Measurements from ENCODE around the gene RALGPS1.
A peak's percentile ranks its signal among the peaks of the same experiment; 100 is the strongest.

RALGPS1 gene

GRCh38 chr9:126956917-126957686 lies 42.5 kb downstream of the RALGPS1 start:
- DNase-seq (ENCODE audit: low read depth), result no peak

DNA sequence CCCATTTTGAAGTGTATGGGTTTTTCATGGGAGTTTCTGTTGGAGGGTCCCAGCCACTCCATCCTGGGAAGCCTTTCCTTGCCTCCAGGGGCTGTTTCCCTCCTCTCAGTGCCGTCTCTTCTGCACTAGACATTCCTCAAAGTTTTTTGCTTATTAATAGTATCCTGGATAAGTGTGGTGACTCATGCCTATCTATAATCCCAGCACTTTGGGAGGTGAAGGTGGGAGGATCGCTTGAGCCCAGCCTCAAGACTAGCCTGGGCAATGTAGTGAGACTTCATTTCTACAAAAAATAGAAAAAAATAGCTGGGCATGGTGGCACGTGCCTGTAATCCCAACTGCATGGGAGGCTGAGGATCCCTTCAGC lies 43.1 kb downstream of the RALGPS1 start:
- DNase-seq (ENCODE audit: low read depth), result no peak

- DNase-seq (ENCODE audit: low read depth), result no peak
Observed at GRCh38 chr9:126959336-126959735, 44.8 kb downstream of the RALGPS1 start.

- DNase-seq (ENCODE audit: low read depth), result no peak
Observed at GRCh38 chr9:126959917-126960316, 45.3 kb downstream of the RALGPS1 start.

- DNase-seq (ENCODE audit: low read depth), result no peak
Observed at GRCh38 chr9:126962336-126962735, 47.8 kb downstream of the RALGPS1 start.

DNA sequence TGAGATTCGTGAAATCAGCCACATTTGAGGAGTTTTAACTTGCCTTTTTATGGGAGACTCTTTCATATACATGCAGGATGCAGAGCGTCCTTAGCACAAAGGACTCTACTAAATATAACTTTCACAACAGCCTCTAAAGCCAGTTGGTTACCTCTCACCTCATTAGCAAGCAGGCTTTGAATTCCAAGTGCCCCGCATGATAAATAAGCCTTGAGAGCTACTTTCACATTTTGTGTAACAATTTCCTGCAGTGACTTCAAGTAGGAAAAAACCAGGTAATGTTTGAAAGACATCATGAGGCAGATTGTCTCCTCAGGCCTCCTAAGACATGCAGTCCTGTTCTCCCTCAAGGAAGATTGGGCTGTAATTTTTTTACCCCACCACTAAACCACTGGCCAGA lies 50.5 kb downstream of the RALGPS1 start:
- no peak for DNase-seq (ENCODE audit: low read depth)

GRCh38 chr9:126965541-126966428 lies 51.2 kb downstream of the RALGPS1 start:
- DNase-seq (ENCODE audit: low read depth), result no peak

DNA sequence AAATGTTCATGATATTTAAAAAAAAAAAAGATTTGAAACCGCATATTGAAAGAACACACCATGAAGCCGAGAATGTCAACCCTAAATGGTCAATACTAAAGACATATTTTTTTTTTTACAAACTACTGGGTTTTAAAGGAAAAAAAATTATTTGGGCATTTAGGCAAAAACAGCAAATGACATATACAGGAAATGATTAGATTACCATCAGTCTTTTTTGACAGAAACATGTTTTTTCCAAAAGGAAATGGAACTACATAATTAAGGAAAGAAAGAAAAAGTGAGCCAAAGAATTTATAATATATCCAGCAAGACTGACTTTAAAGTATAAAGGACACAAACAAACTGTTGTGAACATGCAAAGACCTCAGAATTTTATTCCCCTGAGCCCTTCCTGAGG lies 56.7 kb downstream of the RALGPS1 start:
- no peak for DNase-seq (ENCODE audit: low read depth)

- no peak for DNase-seq (ENCODE audit: low read depth)
Observed at GRCh38 chr9:126973651-126974529, 59.3 kb downstream of the RALGPS1 start.

DNA sequence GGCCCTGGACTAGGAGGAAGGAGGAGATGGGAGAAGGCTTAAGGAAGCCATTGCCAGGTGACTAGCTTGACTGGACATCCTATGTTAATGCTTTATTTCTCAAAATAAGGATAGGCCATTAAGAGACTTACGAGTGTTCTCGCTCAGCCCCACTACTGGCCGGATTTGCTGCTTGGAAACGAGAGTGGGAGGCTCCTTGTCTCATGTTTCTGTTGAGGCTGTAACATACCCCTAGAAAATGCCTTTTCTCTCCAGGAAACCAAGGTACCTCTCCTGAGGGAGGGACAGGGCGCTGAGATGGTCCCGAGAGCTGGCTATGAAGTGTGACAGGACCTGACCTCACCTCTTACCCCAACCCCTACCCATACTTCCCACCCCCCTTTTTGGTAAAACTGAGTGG lies 60.0 kb downstream of the RALGPS1 start:
- no peak for DNase-seq (ENCODE audit: low read depth)

GRCh38 chr9:126975327-126976220 lies 61.0 kb downstream of the RALGPS1 start:
- DNase-seq (ENCODE audit: low read depth), result no peak

DNA sequence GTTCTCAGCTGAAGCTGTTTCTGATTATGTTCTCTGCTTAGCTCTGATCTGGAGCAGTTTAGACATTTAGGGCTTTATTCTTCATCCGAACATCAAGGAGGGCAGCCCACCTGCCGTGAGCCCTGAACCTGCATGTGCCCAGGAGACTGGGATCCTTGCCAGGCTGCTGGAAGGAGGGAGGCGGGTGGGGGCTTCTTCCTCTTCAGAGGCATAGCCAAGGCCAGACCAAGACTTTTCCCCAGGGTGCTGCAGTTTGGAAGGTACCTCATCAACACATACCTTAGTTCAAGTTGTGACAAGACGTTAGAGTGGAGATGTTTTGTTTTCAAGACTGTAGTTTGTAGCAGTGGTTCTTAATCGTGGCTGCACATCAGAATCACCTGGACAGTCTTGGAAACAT lies 64.9 kb downstream of the RALGPS1 start:
- DNase-seq (ENCODE audit: low read depth), result no peak

DNA sequence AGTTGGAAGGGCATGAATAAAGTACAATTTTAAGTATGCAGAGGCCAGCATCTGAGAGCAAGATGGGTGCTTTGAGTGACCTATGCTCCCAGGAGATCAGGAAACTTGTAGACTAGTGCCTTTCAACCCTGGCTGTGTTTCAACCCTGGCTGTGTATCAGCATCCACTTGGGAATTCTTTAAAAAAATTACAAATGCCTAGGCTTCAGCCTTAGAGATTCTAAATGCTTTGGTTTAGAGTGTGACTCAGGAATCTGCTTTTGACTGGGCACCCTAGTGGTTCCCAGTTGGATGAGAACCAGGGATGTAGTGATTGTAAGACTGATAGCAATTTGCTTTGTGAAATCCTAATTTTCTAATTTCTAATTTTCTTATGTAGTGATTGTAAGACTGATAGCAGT lies 65.6 kb downstream of the RALGPS1 start:
- no peak for DNase-seq (ENCODE audit: low read depth)

DNA sequence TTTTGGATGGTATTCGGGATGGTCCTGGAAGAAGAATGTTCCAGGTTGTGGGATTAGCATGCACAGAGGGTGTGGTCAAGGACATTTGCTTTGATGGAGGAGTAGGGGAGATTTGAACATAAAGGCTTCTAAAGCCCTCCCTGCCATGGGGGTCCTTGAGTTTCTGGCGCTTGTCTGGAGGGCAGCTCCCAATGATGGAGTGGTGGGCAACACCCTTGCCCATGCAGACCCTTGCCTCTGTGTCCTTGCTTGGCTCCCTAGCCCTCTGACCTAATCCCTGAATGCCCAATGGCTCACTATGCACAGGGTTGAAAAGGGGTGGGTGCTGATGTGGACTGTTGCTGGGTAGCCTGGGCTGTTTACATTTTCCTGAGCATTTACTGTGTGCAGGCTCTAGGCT lies 66.6 kb downstream of the RALGPS1 start:
- no peak for DNase-seq (ENCODE audit: low read depth)

- DNase-seq (ENCODE audit: low read depth), result no peak
Observed at GRCh38 chr9:126982215-126983002, 67.8 kb downstream of the RALGPS1 start.

- no peak for DNase-seq (ENCODE audit: low read depth)
Observed at GRCh38 chr9:126983767-126984166, 69.2 kb downstream of the RALGPS1 start.

DNA sequence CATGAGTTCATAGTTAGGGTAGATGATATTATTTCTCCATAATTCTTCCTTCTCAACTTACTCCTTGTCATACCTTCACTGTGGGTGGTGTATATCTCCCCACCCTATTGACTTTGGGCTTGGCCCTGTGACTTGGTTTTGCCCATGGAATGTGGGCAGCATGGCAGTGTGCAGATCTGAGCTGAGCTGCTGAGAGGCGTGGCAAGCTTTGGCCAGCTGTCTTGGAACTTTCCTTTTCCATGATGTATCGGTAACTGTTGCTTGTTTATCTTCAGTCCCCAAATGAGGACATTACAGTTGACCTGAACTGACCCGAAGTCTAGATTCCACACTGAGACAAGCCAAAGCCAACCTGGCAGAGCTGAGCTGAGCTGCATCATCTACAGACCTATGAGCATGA lies 70.4 kb downstream of the RALGPS1 start:
- DNase-seq (ENCODE audit: low read depth), result no peak

- DNase-seq (ENCODE audit: low read depth), result peak; percentile 79
Observed at GRCh38 chr9:126985870-126986498, 71.4 kb downstream of the RALGPS1 start.

- DNase-seq (ENCODE audit: low read depth), result peak; percentile 38
Observed at GRCh38 chr9:126986506-126986951, 71.9 kb downstream of the RALGPS1 start.

- no peak for DNase-seq (ENCODE audit: low read depth)
Observed at GRCh38 chr9:126988857-126989256, 74.3 kb downstream of the RALGPS1 start.

Measured in T-helper 22 cell (primary cell).